WTC11 (cell line): Measurements from ENCODE around the gene PRAME. TPM values are rescaled to one million over a fixed set of nuclear protein-coding genes. Genes with fewer than 3 reads are reported as not detected.

ENCODE experiments used
- ATAC-seq: fragments of 200-7000 bp; cut with Tn5 transposase; 2 replicates; pipeline ENCODE4 v1.10.0; 2021; ENCODE audit warnings: mild to moderate bottlenecking, moderate library complexity
- CTCF ChIA-PET: fragments of 300-600 bp; sonication (Branson Sonifier 250); formaldehyde crosslinking; loops from one replicate; lab custom pipeline; 2021; ENCODE audit warnings: antibody characterized with exemption; lab: Charles Lee
- POLR2A ChIA-PET: fragments of 350-600 bp; sonication (Branson Sonifier 250); formaldehyde crosslinking; loops from one replicate; lab custom pipeline; 2021; ENCODE audit warnings: antibody characterized with exemption; lab: Charles Lee
- DNase-seq: peaks from one replicate; pipeline ENCODE4 v3.0.0; 2021; ENCODE audit warnings: low spot score
- H3K27ac Mint-ChIP-seq: 2 replicates; pipeline ENCODE4 v1.8.0; 2021; ENCODE audit warnings: mixed read lengths
- H3K27me3 Mint-ChIP-seq: 2 replicates; pipeline ENCODE4 v1.8.0; 2021; ENCODE audit warnings: low read depth, mild to moderate bottlenecking, moderate library complexity, mixed read lengths
- H3K36me3 Mint-ChIP-seq: 2 replicates; pipeline ENCODE4 v1.8.0; 2021; ENCODE audit warnings: mixed read lengths
- H3K4me1 Mint-ChIP-seq: 2 replicates; pipeline ENCODE4 v1.8.0; 2022; ENCODE audit warnings: mixed read lengths
- H3K4me3 Mint-ChIP-seq: 2 replicates; pipeline ENCODE4 v1.8.0; 2021; ENCODE audit warnings: mild to moderate bottlenecking, moderate library complexity, mixed read lengths
- H3K9me3 Mint-ChIP-seq: 2 replicates; pipeline ENCODE4 v1.8.0; 2021; ENCODE audit warnings: mixed read lengths
- AFF4 ChIP-seq: sonication (generic); formaldehyde crosslinking; IDR thresholded peaks from 2 replicates; pipeline ENCODE4 v1.8.1; 2023; ENCODE audit warnings: mild to moderate bottlenecking, missing genetic modification reagents, borderline replicate concordance
- ATF2 ChIP-seq: sonication (generic); formaldehyde crosslinking; IDR thresholded peaks from 2 replicates; pipeline ENCODE4 v1.8.1; 2022; ENCODE audit warnings: low read depth, missing genetic modification reagents, borderline replicate concordance
- CDX4 ChIP-seq: fragments of 250-450 bp; sonication (Bioruptor Pico); IDR thresholded peaks from 2 replicates; pipeline ENCODE4 v1.9.0; 2021; ENCODE audit warnings: moderate library complexity, mild to moderate bottlenecking, inconsistent platforms, borderline replicate concordance
- CREB1 ChIP-seq: sonication (generic); formaldehyde crosslinking; IDR thresholded peaks from 2 replicates; pipeline ENCODE4 v1.8.0; 2023; ENCODE audit warnings: mild to moderate bottlenecking, missing genetic modification reagents
- E2F4 ChIP-seq: sonication (generic); formaldehyde crosslinking; IDR thresholded peaks from 2 replicates; pipeline ENCODE4 v1.8.1; 2022; ENCODE audit warnings: low read depth, mild to moderate bottlenecking, moderate library complexity, missing genetic modification reagents, borderline replicate concordance
- FOXP1 ChIP-seq: sonication (generic); formaldehyde crosslinking; IDR thresholded peaks from 2 replicates; pipeline ENCODE4 v1.8.0; 2022; ENCODE audit warnings: missing genetic modification reagents, mild to moderate bottlenecking, moderate library complexity, borderline replicate concordance
- GABPB1 ChIP-seq: sonication (generic); formaldehyde crosslinking; IDR thresholded peaks from 2 replicates; pipeline ENCODE4 v1.8.1; 2023; ENCODE audit warnings: mild to moderate bottlenecking, missing genetic modification reagents
- HMGXB4 ChIP-seq: sonication (generic); formaldehyde crosslinking; IDR thresholded peaks from 2 replicates; pipeline ENCODE4 v1.8.1; 2023; ENCODE audit warnings: mild to moderate bottlenecking, moderate library complexity, missing genetic modification reagents
- KAT7 ChIP-seq: sonication (generic); formaldehyde crosslinking; IDR thresholded peaks from 2 replicates; pipeline ENCODE4 v1.8.1; 2023; ENCODE audit warnings: missing genetic modification reagents, mild to moderate bottlenecking, borderline replicate concordance
- NFATC4 ChIP-seq: fragments of 250-450 bp; sonication (Bioruptor Pico); IDR thresholded peaks from 2 replicates; pipeline ENCODE4 v1.9.0; 2021; ENCODE audit warnings: mild to moderate bottlenecking
- NFE2L1 ChIP-seq: sonication (generic); formaldehyde crosslinking; IDR thresholded peaks from 2 replicates; pipeline ENCODE4 v1.8.1; 2023; ENCODE audit warnings: missing genetic modification reagents
- ZMAT4 ChIP-seq: fragments of 250-450 bp; sonication (Bioruptor Pico); IDR thresholded peaks from 2 replicates; pipeline ENCODE4 v1.9.0; 2021; ENCODE audit warnings: mild to moderate bottlenecking
- ZNF121 ChIP-seq: sonication (generic); formaldehyde crosslinking; IDR thresholded peaks from 2 replicates; pipeline ENCODE4 v1.8.0; 2023; ENCODE audit warnings: missing genetic modification reagents
- ZNF396 ChIP-seq: fragments of 250-450 bp; sonication (Bioruptor Pico); IDR thresholded peaks from 2 replicates; pipeline ENCODE4 v1.8.0; 2021; ENCODE audit warnings: mild to moderate bottlenecking, moderate library complexity, borderline replicate concordance
- ZSCAN18 ChIP-seq: fragments of 250-450 bp; sonication (Bioruptor Pico); IDR thresholded peaks from 2 replicates; pipeline ENCODE4 v2.1.2; 2022; ENCODE audit warnings: mild to moderate bottlenecking, moderate library complexity
- total RNA-seq: library from RNA; stranded (reverse); gene quantifications from 3 replicates; pipeline ENCODE4 v1.2.3, GENCODE V29; 2021

The PRAME gene
- total RNA-seq, 1 experiment from 2014 or later, result 1.5 TPM

- no peak for ATAC-seq
- Mint-ChIP-seq H3K36me3 (no peaks in the 10 kb centered on the region), H3K27me3 (peaks cover 99% of the 10 kb centered on the region), H3K9me3 (no peaks in the 10 kb centered on the region), H3K4me3 (no peak overlapping the region), H3K4me1 (no peaks in the 10 kb centered on the region), H3K27ac (no peak overlapping the region)
- CTCF ChIA-PET, result interaction anchor here (1.0 kb wide), 1 partner anchor 16 kb away, joined by 3 read pairs; no protein-coding TSS in a partner anchor
- POLR2A ChIA-PET, result no interaction called here
- no peak for TF ChIP-seq HMGXB4 (CRISPR knock-in tag)
- no peak for TF ChIP-seq ZMAT4 (CRISPR knock-in tag)
- no peak for TF ChIP-seq GABPB1 (CRISPR knock-in tag)
- TF ChIP-seq CDX4 (CRISPR knock-in tag), result no peak
- no peak for TF ChIP-seq FOXP1 (CRISPR knock-in tag)
- TF ChIP-seq E2F4 (CRISPR knock-in tag), result no peak
- TF ChIP-seq ZSCAN18 (CRISPR knock-in tag), result no peak
- TF ChIP-seq NFE2L1 (CRISPR knock-in tag), result no peak
- no peak for TF ChIP-seq CREB1 (CRISPR knock-in tag)
- no peak for TF ChIP-seq ATF2
- TF ChIP-seq ZNF121 (CRISPR knock-in tag), result no peak
- TF ChIP-seq AFF4 (CRISPR knock-in tag), result no peak
- TF ChIP-seq ZNF396 (CRISPR knock-in tag), result no peak
- no peak for TF ChIP-seq NFATC4 (CRISPR knock-in tag)
- no peak for TF ChIP-seq KAT7 (CRISPR knock-in tag)
- no peak for DNase-seq
Observed at GRCh38 chr22:22571429-22571828, 12.4 kb upstream of the PRAME start.
